Measurements from ENCODE around the gene STK24. TPM values are rescaled to one million over a fixed set of nuclear protein-coding genes. Genes with fewer than 3 reads are reported as not detected.

STK24 gene
- total and polyA plus RNA-seq, 2 donors (not counting 1 experiment from before 2014, with no cell fraction given) = 53.2 to 73.1 TPM

- H3K9me3 ChIP-seq (ENCODE audit: control insufficient read depth, insufficient read depth, low read depth, low read length) = no peaks in the 10 kb centered on the region
- no peak overlapping the region for H3K4me3 ChIP-seq (replicated peaks in 1 of 4; ENCODE audit: control extremely low read depth in 1 of 4, insufficient read depth in 1 of 4, low read depth in 3 of 4, low read length in 4 of 4)
- H3K27ac ChIP-seq (ENCODE audit: insufficient read depth, low read length) = no peak overlapping the region
- H2AFZ ChIP-seq (ENCODE audit: low read length) = no peak overlapping the region
- H3K79me2 ChIP-seq (ENCODE audit: control insufficient read depth, insufficient read depth, low read length) = peaks cover 3% of the 10 kb centered on the region
- peaks cover 19% of the 10 kb centered on the region for H3K36me3 ChIP-seq (ENCODE audit: control insufficient read depth, insufficient read depth, low read length)
- no peak overlapping the region for H3K9ac ChIP-seq (ENCODE audit: insufficient read depth, low read length)
- H3K4me2 ChIP-seq (ENCODE audit: extremely low read depth, insufficient read depth, low read length) = no peak overlapping the region
- H3K27me3 ChIP-seq (ENCODE audit: control insufficient read depth, insufficient read depth, low read length) = no peaks in the 10 kb centered on the region
- DNase-seq (ENCODE audit: low read depth in 2 of 2) = no peak
- H4K20me1 ChIP-seq (ENCODE audit: control insufficient read depth, extremely low read depth, insufficient read depth, low read length) = no peaks in the 10 kb centered on the region
- no peak for TF ChIP-seq EZH2 (IDR thresholded peaks at IDR 0.05; ENCODE audit: low read length, missing control alignments)
- TF ChIP-seq, protein P1, sequence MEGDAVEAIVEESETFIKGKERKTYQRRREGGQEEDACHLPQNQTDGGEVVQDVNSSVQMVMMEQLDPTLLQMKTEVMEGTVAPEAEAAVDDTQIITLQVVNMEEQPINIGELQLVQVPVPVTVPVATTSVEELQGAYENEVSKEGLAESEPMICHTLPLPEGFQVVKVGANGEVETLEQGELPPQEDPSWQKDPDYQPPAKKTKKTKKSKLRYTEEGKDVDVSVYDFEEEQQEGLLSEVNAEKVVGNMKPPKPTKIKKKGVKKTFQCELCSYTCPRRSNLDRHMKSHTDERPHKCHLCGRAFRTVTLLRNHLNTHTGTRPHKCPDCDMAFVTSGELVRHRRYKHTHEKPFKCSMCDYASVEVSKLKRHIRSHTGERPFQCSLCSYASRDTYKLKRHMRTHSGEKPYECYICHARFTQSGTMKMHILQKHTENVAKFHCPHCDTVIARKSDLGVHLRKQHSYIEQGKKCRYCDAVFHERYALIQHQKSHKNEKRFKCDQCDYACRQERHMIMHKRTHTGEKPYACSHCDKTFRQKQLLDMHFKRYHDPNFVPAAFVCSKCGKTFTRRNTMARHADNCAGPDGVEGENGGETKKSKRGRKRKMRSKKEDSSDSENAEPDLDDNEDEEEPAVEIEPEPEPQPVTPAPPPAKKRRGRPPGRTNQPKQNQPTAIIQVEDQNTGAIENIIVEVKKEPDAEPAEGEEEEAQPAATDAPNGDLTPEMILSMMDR (conservative IDR thresholded peaks at IDR 0.05 in 1 of 2, IDR thresholded peaks at IDR 0.05 in 1 of 2; ENCODE audit: low read depth in 1 of 2, low read length in 2 of 2) = no peak
- peaks cover 7% of the 10 kb centered on the region for H3K4me1 ChIP-seq (ENCODE audit: control insufficient read depth, extremely low read depth, insufficient read depth, low read length)
Observed at GRCh38 chr13:98457053-98457452, 119.9 kb downstream of the STK24 start.

GRCh38 chr13:98456413-98456845 lies 120.5 kb downstream of the STK24 start:
- Histone ChIP-seq H3K4me1 (ENCODE audit: control insufficient read depth, extremely low read depth, insufficient read depth, low read length) (peaks cover 7% of the 10 kb centered on the region), H3K9ac (ENCODE audit: insufficient read depth, low read length) (no peak overlapping the region), H3K79me2 (ENCODE audit: control insufficient read depth, insufficient read depth, low read length) (peaks cover 1% of the 10 kb centered on the region), H3K9me3 (ENCODE audit: control insufficient read depth, insufficient read depth, low read depth, low read length) (no peaks in the 10 kb centered on the region), H2AFZ (ENCODE audit: low read length) (no peak overlapping the region), H3K36me3 (ENCODE audit: control insufficient read depth, insufficient read depth, low read length) (peaks cover 15% of the 10 kb centered on the region), H4K20me1 (ENCODE audit: control insufficient read depth, extremely low read depth, insufficient read depth, low read length) (no peaks in the 10 kb centered on the region), H3K4me2 (ENCODE audit: extremely low read depth, insufficient read depth, low read length) (no peak overlapping the region), H3K4me3 (replicated peaks in 1 of 4; ENCODE audit: control extremely low read depth in 1 of 4, insufficient read depth in 1 of 4, low read depth in 3 of 4, low read length in 4 of 4) (no peak overlapping the region), H3K27ac (ENCODE audit: insufficient read depth, low read length) (no peak overlapping the region), H3K27me3 (ENCODE audit: control insufficient read depth, insufficient read depth, low read length) (no peaks in the 10 kb centered on the region)
- no peak for DNase-seq (ENCODE audit: low read depth in 2 of 2)
- TF ChIP-seq, protein P1 (conservative IDR thresholded peaks at IDR 0.05 in 1 of 2, IDR thresholded peaks at IDR 0.05 in 1 of 2; ENCODE audit: low read depth in 1 of 2, low read length in 2 of 2) = no peak
- TF ChIP-seq EZH2 (IDR thresholded peaks at IDR 0.05; ENCODE audit: low read length, missing control alignments) = no peak

DNA sequence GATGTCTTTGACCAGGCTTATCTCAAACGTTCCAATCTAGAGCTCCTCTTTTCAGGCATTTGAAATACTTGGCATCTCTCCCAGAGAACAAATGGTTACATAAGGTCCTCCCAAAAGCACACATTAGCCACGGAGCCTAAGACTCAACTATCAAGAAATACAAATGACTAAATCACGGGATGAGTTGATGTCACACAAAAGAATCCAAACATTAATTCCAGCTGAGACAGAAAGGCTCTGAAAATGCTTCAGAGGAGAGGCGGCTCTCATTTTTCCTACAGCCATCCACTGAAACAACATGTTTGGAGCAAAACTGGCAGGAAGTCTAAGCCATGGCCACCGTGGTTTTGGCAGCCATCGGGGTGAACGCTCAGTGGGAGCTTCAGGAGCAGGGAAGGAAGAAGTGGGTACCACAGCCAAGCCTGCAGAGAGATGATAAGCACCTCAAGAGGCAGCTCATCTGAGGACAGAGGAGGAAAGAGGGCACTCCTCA lies 122.5 kb downstream of the STK24 start:
- no peaks in the 10 kb centered on the region for H3K9me3 ChIP-seq (ENCODE audit: control insufficient read depth, insufficient read depth, low read depth, low read length)
- H3K27me3 ChIP-seq (ENCODE audit: control insufficient read depth, insufficient read depth, low read length) = no peaks in the 10 kb centered on the region
- TF ChIP-seq, protein P1 (conservative IDR thresholded peaks at IDR 0.05 in 1 of 2, IDR thresholded peaks at IDR 0.05 in 1 of 2; ENCODE audit: low read depth in 1 of 2, low read length in 2 of 2) = no peak
- no peak for TF ChIP-seq EZH2 (IDR thresholded peaks at IDR 0.05; ENCODE audit: low read length, missing control alignments)
- peak overlapping the region; percentile 82 for H3K4me2 ChIP-seq (ENCODE audit: extremely low read depth, insufficient read depth, low read length)
- no peak overlapping the region for H3K4me3 ChIP-seq (replicated peaks in 1 of 4; ENCODE audit: control extremely low read depth in 1 of 4, insufficient read depth in 1 of 4, low read depth in 3 of 4, low read length in 4 of 4)
- peak; percentile 89 to 90 for DNase-seq (ENCODE audit: low read depth in 2 of 2)
- no peaks in the 10 kb centered on the region for H3K79me2 ChIP-seq (ENCODE audit: control insufficient read depth, insufficient read depth, low read length)
- peaks cover 10% of the 10 kb centered on the region for H3K4me1 ChIP-seq (ENCODE audit: control insufficient read depth, extremely low read depth, insufficient read depth, low read length)
- H3K27ac ChIP-seq (ENCODE audit: insufficient read depth, low read length) = peak overlapping the region; percentile 69
- no peak overlapping the region for H2AFZ ChIP-seq (ENCODE audit: low read length)
- no peaks in the 10 kb centered on the region for H4K20me1 ChIP-seq (ENCODE audit: control insufficient read depth, extremely low read depth, insufficient read depth, low read length)
- H3K9ac ChIP-seq (ENCODE audit: insufficient read depth, low read length) = peak overlapping the region; percentile 37
- peaks cover 14% of the 10 kb centered on the region for H3K36me3 ChIP-seq (ENCODE audit: control insufficient read depth, insufficient read depth, low read length)
